HG03064 (cell line): ENCODE data around the gene FAM131A.
"Not testable (repeated sequence)": the region's sequence is repeated elsewhere in the genome, so short reads cannot be mapped to it uniquely, and the experiment has no call there.

ENCODE experiments used
- ATAC-seq: cut with Tn5 transposase; IDR thresholded peaks from one replicate; pipeline ENCODE4 v1.9.1; 2021; ENCODE audit warnings: low read depth; ENCODE audit not compliant: unreplicated experiment

The FAM131A gene

DNA sequence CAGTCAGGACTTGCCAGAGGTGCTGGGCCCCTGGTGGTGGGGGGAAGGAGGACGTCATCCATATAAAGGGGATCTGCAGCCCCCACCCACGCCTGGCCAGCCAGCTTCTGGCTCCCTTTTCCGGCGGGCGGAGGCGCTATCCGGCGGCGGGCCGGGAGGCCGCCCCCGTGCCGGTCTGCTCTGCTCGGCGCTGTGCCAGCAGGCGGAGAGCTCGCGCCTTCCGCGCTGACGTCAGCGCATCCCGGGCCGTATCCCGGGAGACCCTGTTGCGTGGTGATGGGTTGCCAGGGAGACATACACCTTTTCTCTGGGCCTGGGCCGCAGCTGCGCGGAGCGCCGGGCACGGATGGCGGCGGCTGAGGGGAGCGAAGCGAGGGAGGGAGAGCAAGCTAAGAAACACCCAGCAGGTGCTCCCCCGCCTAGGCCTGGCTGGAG, 1.1 kb downstream of the FAM131A start:
- no peak for ATAC-seq

DNA sequence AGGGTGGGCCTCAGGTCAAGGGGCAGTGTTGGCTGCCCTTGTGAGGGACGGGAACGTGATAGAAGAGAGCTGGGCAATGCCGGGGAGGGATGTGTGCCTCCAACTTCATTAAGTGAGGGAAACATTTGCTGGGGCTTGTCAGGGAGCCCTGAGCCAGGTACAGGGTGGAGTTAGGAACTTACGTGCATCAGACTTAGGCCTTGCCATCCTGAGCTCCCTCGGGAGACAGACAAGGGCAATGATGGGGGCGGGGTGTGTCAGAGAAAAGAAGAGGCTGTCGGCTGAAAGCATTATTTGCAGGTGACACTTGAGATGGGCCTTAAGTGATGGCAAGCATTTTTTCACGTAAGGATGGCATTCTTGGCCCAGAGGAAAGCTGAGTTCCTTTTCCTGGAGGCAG, 1.6 kb downstream of the FAM131A start:
- ATAC-seq, result no peak

DNA sequence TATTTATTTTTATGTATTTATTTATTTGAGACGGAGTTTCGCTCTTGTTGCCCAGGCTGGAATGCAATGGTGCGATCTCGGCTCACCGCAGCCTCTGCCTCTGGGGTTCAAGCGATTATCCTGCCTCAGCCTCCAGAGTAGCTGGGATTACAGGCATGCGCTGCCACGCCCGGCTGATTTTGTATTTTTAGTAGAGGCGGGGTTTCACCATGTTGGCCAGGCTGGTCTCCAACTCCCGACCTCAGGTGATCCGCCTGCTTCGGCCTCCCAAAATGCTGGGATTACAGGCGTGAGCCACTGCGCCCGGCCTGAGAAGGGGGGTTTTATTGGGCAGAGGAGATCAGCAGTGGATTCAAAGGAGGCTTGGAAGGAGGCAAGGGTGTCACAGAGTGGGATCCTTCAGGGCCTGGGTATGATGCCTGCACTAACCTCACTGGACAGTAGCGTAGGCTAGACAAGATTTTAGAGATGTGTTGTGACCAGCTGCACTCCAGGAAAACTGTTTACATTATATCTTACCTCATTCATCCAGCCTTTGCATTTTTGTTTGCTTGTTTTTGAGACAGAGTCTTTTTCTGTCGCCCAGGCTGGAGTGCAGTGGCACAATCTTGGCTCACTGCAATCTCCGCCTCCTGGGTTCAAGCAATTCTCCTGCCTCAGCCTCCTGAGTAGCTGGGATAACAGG, 2.2 kb downstream of the FAM131A start:
- ATAC-seq, result not testable (repeated sequence)

GRCh38 chr3:184341925-184342324, 4.5 kb downstream of the FAM131A start:
- ATAC-seq, result no peak

DNA sequence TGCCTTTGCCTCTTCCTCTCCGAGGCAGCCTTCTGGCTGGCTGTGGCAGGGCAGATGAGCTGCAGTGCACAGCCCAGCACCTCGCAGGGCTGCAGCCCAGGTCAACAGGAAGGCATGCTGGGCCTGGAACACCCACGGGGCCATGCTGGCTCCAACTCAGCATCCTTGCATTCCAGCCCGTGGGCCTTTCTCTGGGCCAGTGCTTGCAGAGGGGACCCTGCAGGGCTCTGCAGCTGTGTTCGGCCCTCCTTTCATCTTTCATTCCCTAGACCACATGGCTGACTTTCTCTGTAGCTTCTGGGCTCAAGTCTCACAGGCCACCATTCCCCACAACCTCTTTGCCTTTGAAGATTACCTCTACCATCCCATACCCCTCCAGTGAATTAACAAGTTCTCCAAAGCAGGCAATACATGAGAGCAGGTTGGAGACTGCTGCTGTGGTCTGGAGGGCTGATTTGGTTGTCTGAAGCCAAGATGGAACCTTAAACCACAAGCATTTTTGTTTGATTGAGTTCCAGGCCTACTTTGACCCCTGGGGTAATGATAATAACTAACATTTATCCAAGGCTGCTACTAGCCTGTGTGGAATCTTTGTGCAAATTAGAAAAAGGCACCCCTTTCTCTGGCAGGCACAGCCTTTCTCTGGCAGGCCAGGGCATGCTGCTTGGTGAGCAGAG, 5.9 kb downstream of the FAM131A start:
- ATAC-seq, result no peak

- ATAC-seq, result no peak
Measured at GRCh38 chr3:184344579-184345316, 7.3 kb downstream of the FAM131A start.

- no peak for ATAC-seq
Measured at GRCh38 chr3:184345317-184346144, 8.1 kb downstream of the FAM131A start.

DNA sequence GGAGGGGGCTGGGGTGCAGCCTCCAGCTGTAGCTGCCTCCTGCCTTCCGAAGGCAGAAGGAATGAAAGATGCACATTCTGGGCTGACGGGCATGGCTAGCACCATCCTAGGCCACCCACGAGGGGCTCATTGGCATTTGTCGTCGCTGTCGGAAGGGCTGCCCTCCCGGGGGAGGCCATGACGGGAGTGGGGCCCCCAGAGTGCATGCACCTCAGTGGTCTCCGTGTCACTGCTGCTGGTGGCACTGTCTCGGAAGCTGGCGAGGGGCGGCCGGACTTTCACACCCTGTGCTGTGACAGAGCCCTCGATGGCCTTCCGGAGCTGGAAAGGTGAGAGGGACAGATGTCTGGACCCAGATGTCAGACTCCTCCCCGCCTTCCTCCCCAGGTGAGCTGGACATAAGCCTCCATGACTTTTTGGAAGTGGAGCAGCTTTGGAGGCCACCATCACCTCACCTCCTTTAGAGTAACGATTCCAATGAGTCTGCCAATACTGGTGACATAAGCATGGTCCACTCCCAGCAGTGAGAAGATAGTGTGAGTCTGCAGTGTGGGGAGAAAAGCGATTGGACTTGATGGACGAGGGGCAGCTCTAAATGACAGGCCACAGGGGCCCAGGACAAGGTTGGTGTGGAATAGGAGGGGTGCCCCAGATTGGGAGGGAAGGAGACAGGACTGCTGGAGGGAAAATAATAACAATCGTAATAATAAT, 9.2 kb downstream of the FAM131A start:
- no peak for ATAC-seq

GRCh38 chr3:184347321-184348056, 10.1 kb downstream of the FAM131A start:
- no peak for ATAC-seq

DNA sequence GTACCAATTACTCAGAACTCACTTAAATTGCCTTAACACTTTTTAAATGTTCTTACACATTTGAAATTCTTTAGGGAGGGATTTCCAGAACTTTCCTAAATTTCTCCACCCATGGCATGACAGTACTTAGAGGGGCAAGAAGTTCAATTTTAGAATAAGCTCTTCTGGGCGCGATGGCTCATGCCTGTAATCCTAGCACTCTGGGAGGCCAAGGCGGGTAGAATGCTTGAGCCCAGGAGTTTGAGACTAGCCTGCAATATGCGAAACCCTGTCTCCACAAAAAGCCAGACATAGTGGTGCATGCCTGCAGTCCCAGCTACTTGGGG, 10.6 kb downstream of the FAM131A start:
- no peak for ATAC-seq

- ATAC-seq, result no peak
Measured at GRCh38 chr3:184349563-184350470, 12.4 kb downstream of the FAM131A start.

- no peak for ATAC-seq
Measured at GRCh38 chr3:184350618-184351017, 13.2 kb downstream of the FAM131A start.

DNA sequence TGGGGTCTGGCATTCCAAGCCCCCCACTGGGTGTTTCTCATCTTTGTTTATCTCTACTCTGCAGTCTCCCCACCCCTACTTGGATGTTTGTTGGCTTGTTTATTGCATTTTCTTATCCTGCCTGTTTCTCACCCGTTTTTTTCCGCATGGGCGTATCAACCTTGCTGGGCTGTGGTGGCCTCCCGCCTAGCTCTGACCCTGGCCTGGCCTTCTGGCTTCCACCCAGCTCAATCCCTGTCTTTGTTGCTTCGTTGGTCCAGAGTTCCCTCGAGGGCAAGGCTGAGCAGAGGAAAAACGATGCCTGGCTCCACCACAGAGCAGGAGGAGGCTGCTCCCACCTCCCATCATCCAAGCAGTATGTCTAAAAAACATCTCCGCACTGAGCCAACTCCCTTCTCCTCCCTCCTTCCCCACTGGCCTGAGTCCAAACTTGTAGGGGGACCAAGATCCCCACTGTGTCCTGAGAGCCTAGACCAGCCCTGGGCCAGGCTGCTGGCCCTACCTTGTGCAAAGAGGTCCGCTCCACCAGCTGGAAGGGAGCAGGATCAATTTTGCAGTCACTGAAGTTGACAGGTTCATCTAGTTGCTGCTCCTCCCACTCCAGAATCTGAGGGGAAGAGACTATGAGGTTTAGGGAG, 14.2 kb downstream of the FAM131A start:
- ATAC-seq, result no peak

DNA sequence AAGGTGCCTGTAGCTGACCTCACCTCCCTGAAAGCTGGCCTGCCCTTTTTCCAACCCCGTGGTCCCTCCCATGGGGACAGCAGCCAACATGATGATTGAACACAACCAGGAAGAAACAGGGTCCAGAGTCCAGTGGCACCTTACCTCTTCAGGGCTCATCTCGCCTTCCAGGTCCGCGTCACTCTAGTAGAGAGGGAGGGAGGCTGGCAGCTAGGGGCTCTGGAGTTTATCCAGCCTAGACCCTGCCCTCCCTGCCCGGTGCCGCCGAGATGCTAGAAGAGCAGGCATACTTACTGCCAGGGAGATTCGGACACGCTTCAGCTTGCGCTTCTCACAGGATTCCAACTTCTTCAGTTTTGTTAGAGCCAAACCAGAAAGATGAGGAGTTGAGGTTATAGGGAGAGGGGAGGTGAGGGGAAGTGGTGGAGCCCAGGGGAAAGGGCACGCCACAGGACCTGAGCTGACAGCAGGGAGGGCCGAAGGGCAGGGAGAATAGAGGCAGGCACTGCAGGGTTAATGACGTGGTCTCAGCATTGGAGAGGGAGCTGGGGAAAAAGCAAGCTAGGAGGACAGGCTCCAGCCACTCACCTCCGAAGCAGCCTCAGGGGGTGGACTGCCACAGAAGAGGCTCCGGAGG, 14.9 kb downstream of the FAM131A start:
- no peak for ATAC-seq

- ATAC-seq, result no peak
Measured at GRCh38 chr3:184352897-184353545, 15.6 kb downstream of the FAM131A start.

- ATAC-seq, result no peak
Measured at GRCh38 chr3:184353546-184353941, 16.1 kb downstream of the FAM131A start.

DNA sequence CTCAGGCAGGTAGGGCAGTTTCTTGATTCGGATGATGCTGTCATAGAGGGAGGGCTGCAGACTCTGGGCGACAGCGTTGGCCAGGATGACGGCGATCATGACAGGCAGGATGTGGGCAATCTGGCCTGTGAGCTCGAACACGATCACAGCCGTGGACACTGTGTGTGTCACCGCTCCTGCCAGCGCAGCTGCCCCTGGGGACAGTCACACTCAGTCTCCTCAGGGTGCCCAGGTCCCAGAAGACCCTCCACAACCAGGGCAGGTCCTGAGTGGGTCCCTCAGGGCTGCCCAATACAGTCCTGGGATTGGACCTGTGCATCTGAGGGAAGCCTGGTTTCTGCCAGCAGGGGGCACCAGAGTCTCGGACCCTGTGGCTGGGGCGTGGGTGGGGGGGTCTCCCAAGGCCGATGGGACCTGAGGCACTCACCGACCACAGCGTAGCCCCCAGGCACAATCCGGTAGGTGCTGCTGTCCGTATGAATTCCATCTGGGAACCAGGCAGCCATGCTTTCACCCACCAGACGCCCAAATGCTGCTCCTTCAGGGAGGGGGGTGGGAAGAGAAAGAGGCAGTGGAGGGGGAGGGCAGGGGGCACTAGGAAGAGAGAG, 16.8 kb downstream of the FAM131A start:
- no peak for ATAC-seq
